Skeletal muscle cell (primary cell): ENCODE measurements around the gene PTPRF.
"Not testable (repeated sequence)": the region's sequence is repeated elsewhere in the genome, so short reads cannot be mapped to it uniquely, and the experiment has no call there.

Source experiments
- DNase-seq: peaks from one replicate; pipeline ENCODE4 v3.0.0-alpha.2; 2010; ENCODE audit warnings: low read depth
- H3K4me3 ChIP-seq: 2 replicates; pipeline ENCODE4 v1.5.1; 2011; ENCODE audit warnings: low read depth, mild to moderate bottlenecking, control low read depth, low read length, moderate library complexity

The PTPRF gene

DNA sequence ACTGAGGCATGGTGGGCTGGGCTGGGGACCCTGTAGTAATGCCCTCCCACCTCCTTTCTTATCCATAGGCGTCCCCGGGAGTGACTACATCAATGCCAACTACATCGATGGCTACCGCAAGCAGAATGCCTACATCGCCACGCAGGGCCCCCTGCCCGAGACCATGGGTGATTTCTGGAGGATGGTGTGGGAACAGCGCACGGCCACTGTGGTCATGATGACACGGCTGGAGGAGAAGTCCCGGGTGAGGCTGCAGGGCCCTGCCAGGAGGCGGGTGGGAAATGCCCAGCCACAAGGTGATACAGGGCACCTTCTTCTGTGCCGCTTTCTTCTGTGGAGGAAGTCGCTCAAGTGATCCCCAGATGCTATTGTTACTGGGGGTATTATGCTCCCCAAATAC is 87.0 kb downstream of the PTPRF start:
- H3K4me3 ChIP-seq = no peak overlapping the region
- no peak for DNase-seq

- DNase-seq = no peak
- no peak overlapping the region for H3K4me3 ChIP-seq
These were observed 88.0 kb downstream of the PTPRF start for GRCh38 chr1:43618521-43619313.

GRCh38 chr1:43619314-43619790 is 88.7 kb downstream of the PTPRF start:
- no peak overlapping the region for H3K4me3 ChIP-seq
- no peak for DNase-seq

DNA sequence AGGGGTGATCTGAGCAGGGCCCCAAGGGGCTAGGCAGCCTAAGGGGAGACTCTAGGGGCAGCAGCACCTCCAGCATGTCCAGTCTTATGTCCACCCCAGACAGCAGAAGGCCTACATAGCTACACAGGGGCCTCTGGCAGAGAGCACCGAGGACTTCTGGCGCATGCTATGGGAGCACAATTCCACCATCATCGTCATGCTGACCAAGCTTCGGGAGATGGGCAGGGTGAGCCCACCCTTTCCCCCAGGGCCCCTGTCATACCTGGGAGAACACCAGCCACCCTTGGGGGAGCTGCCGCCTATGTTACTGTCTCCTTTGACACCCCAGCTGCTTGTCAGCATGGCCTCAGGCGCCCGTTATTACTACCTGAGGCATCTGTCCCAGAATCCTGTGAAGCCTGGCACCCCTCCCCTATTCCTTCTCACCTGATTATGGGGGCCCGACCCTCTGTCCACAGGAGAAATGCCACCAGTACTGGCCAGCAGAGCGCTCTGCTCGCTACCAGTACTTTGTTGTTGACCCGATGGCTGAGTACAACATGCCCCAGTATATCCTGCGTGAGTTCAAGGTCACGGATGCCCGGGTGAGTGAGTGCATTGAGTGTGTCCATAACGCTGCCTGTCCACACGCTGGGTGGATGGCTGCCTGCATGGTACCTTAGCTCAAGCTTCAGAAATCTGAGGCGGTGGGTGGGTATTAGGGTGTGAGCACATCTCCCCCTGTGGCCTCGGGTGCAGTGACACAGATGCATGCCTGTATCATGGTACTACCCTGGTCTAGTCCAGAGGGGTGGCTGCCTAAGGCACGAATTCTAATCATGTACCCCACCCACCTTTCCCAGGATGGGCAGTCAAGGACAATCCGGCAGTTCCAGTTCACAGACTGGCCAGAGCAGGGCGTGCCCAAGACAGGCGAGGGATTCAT is 89.6 kb downstream of the PTPRF start:
- no peak overlapping the region for H3K4me3 ChIP-seq
- no peak for DNase-seq

GRCh38 chr1:43620956-43621355 is 90.3 kb downstream of the PTPRF start:
- H3K4me3 ChIP-seq = no peak overlapping the region
- DNase-seq = no peak

- H3K4me3 ChIP-seq = no peak overlapping the region
- no peak for DNase-seq
These were observed 90.7 kb downstream of the PTPRF start for GRCh38 chr1:43621386-43621785.

DNA sequence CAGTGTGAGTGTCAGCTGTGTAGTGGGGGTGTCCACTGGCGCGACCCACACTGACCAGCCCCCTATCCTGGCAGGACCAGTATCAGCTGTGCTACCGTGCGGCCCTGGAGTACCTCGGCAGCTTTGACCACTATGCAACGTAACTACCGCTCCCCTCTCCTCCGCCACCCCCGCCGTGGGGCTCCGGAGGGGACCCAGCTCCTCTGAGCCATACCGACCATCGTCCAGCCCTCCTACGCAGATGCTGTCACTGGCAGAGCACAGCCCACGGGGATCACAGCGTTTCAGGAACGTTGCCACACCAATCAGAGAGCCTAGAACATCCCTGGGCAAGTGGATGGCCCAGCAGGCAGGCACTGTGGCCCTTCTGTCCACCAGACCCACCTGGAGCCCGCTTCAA is 91.2 kb downstream of the PTPRF start:
- no peak for DNase-seq
- H3K4me3 ChIP-seq = no peak overlapping the region

- no peak overlapping the region for H3K4me3 ChIP-seq
- DNase-seq = peak; percentile 3
These were observed 91.8 kb downstream of the PTPRF start for GRCh38 chr1:43622471-43622870.

- no peak for DNase-seq
- no peak overlapping the region for H3K4me3 ChIP-seq
These were observed 92.5 kb downstream of the PTPRF start for GRCh38 chr1:43622901-43623780.

DNA sequence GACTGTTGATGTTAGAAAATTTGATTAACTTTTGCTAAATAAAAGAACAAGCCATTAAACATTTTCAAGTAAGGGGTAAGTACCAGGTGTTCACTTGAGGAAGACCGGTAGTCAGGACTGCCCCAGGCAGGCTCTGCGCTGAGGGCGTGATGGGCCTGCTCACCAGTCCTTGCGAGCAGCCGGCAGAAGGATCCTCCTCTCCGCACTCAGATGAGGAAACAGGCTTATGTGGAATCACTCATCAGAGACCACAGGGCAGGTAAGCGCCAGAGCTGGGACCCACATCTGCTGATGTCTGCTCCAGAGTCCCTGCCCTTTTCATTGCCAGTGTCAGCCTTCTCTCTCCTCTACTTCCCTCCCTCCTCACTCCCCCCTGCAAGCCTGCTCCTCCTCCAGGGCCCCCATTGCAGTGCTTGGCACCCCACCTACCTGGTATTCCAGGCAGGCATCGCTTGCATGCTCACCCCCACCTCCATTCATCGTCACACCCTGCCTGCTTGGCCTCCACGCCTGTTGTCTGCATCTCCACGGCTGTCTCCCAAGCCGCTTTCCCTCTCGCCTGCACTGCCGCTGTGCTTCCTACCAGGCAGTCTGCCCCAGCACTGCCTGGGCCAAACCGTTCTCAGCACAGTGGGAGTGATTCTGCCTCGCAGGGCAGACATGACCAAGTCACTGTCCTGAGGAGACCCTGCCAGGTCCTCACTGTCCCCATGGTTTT is 94.5 kb downstream of the PTPRF start:
- DNase-seq = no peak
- no peak overlapping the region for H3K4me3 ChIP-seq

GRCh38 chr1:43632135-43632670 is 101.5 kb downstream of the PTPRF start:
- H3K4me3 ChIP-seq = no peak overlapping the region
- no peak for DNase-seq

DNA sequence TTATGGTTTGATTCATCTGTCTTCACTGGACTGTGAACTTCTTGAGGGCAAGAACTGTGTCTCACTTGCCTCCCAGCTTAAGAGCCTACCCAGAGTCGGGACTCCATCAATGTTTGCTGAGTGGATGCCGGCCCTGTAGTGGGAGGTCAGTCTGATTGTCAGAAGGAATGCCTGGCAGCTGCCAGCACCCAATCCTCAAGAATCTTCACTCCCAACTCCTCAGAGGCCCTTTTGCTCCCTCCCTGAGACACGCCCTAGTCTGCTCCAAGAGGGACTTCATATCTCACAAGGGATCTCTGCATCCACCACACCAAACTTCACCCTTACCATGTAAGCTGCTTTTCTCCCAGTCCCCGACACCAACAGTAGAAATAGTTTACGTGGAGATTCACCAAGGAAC is 104.0 kb downstream of the PTPRF start:
- no peak overlapping the region for H3K4me3 ChIP-seq
- DNase-seq = no peak

DNA sequence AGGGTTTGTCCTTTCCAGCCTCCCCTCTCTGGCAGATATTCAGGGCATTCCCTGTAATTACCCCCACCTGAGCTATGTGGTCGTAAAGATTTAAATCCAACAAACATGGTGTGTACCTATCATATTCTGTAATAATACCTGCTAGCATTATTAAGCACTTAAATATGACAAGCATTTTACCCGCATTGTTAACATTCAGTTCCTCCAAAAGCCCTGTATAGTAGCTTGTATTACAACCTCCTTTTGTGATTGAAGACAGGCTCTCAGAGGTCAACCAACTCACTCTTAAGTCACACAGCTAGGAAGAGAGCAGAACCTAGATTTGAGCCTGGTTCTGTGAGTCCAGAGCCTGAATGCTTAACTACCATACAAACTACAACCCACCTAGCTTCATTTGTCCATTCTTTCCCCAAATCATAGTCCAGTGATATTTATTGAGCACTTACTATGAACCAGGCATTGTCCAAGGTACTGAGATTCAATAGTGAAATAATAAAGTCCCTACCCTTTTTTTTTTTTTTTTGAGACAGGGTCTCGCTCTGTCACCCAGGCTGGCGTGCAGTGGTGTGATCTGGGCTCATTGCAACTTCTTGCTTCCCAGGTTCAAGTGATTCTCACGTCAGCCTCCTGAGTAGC is 105.4 kb downstream of the PTPRF start:
- H3K4me3 ChIP-seq = no peak overlapping the region
- DNase-seq = no peak

- H3K4me3 ChIP-seq = no peak overlapping the region
- DNase-seq = no peak
These were observed 106.6 kb downstream of the PTPRF start for GRCh38 chr1:43637267-43637666.

DNA sequence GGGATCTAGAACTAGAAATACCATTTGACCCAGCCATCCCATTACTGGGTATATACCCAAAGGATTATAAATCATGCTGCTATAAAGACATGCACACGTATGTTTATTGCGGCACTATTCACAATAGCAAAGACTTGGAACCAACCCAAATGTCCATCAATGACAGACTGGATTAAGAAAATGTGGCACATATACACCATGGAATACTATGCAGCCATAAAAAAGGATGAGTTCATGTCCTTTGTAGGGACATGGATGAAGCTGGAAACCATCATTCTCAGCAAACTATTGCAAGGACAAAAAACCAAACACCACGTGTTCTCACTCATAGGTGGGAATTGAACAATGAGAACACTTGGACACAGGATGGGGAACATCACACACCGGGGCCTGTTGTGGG is 107.7 kb downstream of the PTPRF start:
- H3K4me3 ChIP-seq, DNase-seq: not testable (repeated sequence)

DNA sequence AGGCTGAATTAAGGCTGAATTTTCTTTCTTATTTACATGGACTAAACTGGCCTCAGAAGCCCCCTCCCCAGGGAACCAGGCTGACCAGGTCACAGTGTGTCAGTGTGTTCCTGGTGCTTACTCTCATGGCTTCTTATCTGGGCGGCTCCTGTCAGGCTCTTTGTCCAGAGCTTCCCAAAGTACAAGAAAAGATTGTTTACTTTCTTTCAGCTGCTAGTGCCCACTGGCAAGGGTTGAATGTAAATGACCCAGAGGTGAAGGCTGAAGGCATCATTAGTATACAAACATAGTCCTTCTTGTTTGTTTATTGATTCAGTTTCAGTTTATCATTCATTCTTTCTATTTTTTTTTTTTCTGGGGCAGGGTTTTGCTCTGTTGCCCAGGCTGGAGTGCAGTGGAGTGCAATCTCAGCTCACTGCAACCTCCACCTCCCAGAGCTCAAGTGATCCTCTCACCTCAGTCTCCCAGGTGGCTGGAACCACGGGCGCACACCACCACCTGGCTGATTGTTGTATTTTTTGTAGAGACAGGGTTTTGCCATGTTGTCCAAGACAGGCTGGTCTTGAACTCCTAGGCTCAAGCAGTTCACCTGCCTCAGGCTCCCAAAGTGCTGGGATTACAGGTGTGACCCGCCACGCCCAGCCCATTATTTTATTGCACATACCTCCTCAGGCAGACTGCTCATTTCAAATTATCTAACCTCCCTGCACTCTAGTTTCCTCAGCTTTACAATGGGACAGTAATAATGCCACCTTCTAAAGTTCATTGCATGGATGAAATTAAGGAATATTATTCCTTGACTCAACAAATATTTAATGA is 109.5 kb downstream of the PTPRF start:
- H3K4me3 ChIP-seq = no peak overlapping the region
- DNase-seq = no peak

DNA sequence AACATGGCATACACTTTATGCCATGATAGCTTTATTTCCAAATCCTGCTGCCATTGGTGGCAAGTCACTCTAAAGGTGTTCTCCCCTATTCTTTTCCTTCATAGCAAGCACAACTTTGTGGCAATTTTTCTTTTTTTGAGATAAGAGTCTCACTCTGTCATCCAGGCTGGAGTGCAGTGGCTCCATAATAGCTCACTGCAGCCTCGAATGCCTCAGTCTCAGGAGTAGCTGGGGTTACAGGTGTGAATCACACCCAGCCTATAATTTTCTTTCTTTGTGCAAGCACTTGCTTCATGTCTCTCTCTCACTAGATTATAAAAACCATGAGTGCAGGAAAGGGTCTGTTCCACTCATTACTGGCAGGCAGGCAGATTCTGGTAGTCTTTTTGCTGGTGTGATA is 113.9 kb downstream of the PTPRF start:
- no peak overlapping the region for H3K4me3 ChIP-seq
- no peak for DNase-seq
